NCI-H510A treated with DMSO at 0.1 percent for 48 hours (cell line): ENCODE measurements around the gene PRF1.
"Not testable (repeated sequence)": the region's sequence is repeated elsewhere in the genome, so short reads cannot be mapped to it uniquely, and the experiment has no call there.

Experiments used
- DNase-seq: peaks from one replicate; lab custom pipeline; 2025; lab: John Stamatoyannopoulos, UW

PRF1 gene

DNA sequence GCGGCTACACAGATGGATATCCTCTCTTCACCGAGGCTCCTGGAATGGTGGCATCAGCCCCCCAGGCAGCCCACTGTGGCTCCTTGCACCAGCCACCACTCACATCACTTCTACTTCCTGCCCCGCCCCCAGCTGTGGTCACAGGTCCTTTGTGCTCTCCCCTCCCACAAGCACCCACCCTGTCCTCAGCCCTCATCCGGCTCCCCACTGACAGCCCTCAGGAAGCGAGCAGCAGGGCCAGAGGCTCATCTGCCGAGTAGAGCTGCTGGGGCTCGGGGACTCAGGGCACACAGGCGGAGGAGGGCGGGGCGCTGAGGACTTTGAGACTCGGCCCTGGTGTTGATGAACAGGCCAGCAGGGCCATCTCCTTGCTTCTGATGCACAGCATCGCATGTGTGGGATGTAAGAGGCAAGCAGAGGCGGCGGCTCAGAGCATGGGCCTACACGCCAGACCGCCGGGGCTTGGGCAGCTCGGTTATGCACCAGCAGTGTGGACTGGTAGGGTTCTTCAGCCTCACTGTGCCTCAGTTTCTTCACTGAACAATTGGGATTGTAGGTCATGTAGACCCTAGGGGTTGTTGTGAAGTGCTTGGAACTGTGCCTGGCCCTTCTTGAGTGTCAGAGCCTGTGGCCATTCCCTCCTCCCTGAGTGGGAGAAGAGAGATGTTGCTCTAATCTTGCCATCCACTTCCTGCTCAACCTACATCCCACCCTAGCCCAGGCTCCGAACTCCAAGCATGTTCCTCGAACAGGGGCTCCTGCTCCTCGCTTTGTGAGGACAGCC is at the start of gene PRF1:
TSS of gene PRF1 (minus strand) at position 77 of the 784 bp plus-strand sequence. CDS start 1,839 bp downstream, outside the sequence.
- no peak for DNase-seq

DNA sequence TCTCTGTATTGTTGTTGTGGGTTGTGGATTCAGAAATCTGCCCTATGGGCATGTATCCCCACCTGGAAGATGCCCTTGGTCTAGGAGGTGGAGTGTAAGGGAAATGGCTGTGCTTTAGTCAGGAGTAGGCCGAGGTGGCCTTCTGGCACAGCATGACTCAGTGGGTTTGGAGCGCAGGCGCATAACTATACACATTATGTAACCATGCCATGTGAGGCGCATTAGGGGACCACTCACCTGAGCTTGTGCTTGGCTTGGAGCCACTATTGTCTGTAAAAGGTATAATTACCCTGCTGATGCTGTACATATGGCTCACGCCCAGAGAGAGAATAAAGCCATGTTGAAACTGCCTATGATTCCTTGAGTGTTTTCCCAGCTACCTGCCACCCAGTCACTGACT is 49.1 kb upstream of the PRF1 start:
- no peak for DNase-seq

DNA sequence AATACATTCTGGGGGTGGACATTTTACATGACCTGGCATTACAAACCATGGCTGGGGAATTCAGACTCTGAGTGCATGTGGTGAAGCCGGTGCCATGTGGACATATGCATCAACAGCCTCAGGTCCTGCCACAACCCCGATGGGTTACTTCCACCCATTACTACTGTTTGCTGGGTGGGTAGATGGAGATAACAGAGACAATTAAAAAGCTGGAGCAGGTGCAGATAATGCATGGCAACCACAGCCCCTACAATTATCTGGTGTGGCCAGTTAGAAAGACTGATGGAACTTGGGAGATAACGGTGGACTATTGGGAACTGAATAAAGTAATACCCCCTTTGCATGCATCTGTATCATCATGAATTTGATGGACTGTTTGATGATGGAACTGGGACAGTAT is 48.2 kb upstream of the PRF1 start:
- DNase-seq: no peak

- no peak for DNase-seq
Observed at GRCh38 chr10:70650104-70650503, 47.6 kb upstream of the PRF1 start.

GRCh38 chr10:70649526-70649925 is 47.0 kb upstream of the PRF1 start:
- no peak for DNase-seq

- DNase-seq: no peak
Observed at GRCh38 chr10:70648427-70648826, 45.9 kb upstream of the PRF1 start.

GRCh38 chr10:70647086-70647485 is 44.5 kb upstream of the PRF1 start:
- DNase-seq: no peak

- not testable (repeated sequence) for DNase-seq
Observed at GRCh38 chr10:70644959-70645358, 42.4 kb upstream of the PRF1 start.

GRCh38 chr10:70643272-70643671 is 40.7 kb upstream of the PRF1 start:
- DNase-seq: not testable (repeated sequence)

- not testable (repeated sequence) for DNase-seq
Observed at GRCh38 chr10:70639640-70640383, 37.3 kb upstream of the PRF1 start.

DNA sequence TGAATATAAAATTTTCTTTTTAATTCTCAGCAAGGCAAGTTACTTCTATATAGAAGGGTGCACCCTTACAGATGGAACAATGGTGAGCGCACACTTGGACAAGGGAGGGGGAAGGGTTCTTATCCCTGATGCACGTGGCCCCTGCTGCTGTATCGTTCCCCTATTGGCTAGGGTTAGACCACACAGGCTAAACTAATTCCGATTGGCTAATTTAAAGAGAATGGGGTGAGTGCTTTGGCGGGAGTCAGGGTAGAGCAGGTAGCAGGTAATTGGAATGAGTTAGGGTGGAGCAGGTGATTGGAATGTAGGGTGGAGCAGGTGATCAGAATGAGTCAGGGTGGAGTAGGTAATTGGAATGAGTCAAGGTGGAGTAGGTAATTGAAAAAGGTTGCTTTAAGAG is 32.0 kb upstream of the PRF1 start:
- DNase-seq: not testable (repeated sequence)

DNA sequence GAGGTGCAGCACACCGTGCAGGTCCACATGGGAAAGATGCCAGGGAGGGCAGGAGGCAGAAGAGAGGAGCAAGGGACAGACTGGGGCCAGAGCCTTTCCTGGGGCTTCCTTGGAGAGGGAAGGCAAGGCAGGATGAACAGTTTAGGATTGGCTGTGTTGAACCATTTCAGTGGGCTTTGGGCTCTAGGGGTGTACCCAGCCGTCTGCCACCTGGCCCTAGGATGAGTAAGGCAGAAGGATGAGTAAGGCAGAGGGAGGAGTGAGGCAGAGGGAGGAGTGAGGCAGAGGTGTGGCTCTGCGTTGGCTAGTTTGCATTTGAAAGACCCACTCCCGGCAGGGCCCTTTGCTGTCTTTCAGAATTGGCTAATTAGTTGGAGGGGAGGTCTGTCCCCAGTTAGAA is 31.5 kb upstream of the PRF1 start:
- DNase-seq: no peak

DNA sequence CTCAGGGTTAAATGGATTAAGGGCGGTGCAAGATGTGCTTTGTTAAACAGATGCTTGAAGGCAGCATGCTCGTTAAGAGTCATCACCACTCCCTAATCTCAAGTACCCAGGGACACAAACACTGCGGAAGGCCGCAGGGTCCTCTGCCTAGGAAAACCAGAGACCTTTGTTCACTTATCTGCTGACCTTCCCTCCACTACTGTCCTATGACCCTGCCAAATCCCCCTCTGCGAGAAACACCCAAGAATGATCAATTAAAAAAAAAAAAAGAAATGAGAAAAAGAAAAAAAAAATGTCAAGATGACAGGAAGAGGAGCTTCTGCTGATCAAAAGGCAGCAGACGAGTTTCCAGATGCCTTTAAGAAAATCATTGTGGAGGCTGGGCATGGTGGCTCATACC is 29.2 kb upstream of the PRF1 start:
- DNase-seq: not testable (repeated sequence)

DNA sequence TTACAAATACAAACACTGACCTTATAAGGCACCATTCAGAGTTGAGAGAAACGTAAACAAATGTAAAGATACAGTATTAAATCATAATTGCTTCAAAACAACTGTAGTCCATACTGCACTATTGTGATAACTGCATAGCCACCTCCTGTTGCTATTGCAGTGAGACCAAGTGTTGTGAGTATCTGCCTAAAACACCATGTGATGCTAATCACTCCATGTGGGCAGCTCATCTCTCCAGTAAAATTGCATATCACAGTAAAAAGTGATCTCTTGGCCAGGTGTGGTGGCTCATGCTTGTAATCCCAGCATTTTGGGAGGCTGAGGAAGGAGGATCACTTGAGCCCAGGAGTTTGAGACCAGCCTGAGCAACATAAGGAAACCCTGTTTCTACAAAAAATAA is 26.8 kb upstream of the PRF1 start:
- DNase-seq: no peak

- DNase-seq: no peak
Observed at GRCh38 chr10:70626056-70626455, 23.5 kb upstream of the PRF1 start.

DNA sequence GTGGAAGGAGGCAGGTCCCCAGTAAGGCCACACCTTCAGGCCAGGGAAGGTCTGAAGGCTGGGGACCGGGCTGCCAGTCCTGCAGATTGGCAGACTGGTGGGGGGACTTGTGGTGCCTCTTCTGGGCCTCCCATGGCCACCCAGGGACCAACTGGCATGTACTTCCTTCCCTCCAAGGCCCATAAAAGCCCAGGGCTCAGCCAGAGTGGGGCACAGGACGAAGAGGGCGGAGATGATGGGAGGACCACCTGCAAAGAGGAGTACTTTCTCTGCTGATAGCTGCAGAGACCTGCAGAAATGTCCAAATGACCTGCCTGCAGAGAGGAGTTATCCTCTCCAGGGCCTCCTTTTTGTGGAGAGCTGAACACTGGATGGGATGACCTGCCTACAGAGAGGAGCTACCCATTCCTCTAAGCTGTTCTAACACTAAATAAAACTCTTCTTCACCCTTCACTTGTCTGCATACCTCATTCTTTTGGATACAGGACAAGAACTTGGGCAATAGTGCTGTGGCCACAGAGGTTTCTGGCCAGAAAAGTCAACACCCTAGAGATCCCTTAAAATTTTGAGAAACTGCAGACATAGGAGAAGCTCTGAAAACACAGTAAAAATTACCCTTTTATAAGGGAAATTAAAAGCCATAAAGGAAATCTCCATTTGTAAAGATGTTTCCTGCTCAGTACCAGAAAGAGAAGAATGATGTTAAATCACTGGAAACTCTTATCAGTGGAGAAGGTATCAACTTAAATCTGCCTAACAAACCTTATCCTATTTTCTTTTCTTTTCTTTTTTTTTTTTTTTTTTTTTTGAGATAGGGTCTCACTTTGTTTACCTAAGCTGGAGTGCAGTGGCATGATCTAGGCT is 20.7 kb upstream of the PRF1 start:
- DNase-seq: no peak

DNA sequence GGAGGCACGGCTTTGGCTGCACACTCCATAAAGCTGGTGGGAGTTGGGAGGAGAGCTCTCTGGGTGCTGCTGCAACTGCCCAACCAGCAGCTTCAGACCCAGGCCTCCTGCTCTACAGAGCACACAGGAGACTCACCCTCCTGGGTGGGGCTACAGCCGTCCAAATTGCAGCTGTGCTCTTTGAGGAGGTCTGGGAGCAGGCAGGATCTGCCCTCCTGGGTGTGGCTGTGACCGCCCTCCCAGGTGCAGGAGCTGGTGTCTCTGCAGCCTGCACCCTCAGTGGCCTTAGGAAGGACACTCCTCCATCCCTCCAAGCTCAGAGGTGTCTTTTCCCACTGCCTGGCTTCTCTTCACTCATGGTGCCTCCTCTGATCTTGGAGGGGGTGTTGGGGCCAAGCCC is 20.0 kb upstream of the PRF1 start:
- DNase-seq: no peak

DNA sequence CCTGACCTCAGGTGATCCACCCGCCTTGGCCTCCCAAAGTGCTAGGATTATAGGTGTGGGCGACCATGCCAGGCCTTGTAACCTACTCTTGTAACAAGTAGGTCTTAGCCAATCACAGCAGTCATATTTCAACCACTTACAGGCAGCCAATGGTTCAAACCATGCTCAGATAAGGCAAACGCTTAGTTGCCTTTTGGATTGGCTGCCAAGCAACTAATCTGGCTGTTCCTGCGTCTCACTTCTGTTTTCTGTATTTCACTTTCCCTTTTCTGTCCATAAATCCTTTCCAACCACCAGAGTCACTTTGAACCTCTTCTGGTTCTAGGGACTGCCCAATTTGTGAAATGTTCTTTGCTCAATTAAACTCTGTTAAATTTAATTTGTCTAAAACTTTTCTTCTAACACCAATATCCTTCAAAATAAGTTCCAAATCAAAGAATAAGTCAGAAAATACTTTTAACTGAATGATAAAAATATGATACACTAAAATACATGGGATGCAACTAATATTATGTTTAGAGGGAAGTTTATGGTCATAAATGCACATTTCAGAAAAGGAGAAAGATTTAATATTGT is 19.1 kb upstream of the PRF1 start:
- no peak for DNase-seq

DNA sequence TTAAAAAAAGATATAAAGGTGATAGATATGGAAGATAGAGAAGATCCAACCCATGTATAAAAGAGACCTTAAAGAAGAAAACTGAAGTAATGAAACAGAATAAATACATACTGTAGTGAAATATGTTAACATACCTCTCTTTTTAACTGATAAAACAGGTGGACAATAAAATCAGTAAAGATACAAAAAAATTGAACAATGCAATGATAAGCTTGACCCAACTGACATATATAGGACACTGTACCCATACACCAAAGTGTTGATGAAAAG is 17.4 kb upstream of the PRF1 start:
- DNase-seq: no peak

DNA sequence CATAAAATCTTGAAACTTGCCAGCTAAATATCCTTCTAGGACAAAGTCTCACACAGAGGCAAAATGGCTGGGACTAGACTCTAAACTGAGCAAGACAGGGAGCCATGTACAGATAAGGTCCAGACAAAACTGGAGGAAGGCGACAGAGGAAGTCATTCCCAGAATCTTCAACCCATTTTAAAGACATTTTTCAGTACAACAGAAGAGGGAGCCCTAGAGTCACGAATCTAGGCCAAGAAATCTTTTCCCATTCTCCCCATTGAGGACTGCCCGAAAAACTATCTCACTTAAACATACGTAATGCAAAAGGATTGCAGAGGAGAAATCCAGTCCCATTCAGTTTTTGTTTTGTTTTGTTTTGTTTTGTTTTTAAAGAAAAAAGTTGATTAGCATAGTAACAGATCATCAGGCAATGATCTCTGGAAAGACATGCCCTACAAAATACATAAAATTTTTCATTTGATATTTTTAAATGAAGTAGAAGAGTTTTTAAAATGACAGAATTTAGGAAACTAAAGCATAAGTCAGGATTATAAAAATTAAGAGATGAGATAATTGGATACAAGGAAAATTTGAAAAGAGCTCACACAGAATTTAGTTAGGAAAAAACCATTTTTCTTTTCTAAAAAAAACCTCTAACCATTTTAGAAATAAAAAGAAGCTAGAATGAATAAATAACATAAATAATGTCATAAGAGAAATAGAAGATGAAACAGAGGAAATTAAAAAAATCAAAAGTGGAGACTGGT is 16.9 kb upstream of the PRF1 start:
- DNase-seq: no peak

DNA sequence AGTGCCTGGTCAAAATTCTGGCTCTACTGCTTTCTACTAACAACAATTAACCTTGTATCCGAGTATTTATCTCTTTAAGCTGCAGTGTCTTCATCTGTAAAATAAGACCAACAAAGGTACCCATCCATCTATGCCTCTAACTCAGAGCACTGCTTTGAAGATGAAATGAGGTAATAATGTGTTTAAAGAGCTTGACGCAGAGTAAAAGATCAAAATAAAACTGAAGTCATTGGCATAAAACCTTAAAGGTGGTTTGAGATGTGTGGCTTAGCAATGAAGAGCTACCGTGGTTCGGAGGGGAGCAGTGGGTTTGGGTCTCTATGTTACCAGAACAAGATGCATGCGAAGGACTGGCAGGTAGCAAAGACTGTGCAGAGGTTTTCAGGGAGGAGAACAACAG is 16.1 kb upstream of the PRF1 start:
- DNase-seq: no peak
